ENCODE measurements around the gene GBX1.
A peak's percentile ranks its signal among the peaks of the same experiment; 100 is the strongest.

Gene GBX1

DNA sequence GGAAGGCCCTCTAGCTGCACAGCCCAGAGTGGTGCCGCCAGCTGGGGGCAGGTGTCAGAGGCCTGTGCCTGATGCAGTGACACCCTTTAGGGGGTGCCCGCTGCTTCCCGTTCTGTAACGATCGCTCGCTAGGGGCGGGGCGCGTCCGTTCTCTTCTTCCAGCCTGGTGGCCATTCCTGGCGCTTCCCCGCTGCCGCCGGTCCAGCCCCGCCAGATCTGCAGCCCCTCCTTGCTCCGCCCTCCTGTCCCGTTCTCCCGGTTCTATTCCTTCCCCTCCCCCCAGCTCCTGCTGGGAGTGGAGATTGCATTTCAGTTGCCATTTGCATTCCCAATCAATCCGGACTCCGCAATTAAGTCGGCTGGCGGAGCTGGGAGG, 42.0 kb downstream of the GBX1 start:
- DNase-seq = no peak

DNA sequence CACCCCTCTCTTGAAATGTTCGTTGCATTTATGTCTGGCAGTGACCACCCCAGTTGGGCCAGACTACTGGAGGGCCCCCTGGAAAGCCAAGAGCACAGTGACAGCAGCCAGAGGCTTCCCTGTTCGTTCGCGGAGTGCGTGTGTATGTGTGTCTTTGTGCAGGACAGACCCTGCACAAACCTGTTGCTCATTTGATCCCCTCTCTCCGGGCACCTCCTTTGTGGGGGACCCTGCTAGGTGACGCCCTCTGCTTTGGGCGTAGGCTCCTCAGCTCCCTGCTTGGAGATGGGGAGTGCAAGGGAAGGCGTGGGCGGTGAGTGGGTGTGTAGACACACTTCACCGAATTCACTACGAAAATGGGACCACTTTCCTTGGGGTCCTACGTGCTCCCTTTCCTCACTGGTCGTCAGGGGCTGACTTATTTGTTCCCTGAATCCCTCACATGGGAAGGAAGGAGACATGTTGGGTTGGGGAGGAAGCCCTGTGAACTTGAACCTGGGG, 42.5 kb downstream of the GBX1 start:
- DNase-seq = no peak

DNA sequence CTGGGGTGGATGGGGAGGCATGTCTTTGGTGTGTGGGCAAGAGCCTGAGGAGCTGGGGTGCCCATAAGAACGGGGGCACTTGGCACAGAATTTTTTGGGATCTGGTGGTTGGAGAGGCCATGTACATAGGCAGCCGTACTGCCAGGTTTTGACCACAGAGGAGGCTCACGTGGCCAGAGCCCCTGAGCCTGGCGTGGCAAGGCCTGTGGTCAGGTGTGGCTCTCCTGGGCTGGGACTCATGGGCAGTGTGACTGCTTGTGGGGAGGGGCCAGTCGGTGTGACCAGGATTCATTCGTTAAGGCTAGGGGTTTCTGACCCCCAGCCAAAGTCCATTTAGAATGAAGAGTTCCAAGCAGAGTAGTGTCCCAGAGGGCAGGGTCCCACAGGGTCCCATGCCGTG, 43.0 kb downstream of the GBX1 start:
- DNase-seq = no peak

DNA sequence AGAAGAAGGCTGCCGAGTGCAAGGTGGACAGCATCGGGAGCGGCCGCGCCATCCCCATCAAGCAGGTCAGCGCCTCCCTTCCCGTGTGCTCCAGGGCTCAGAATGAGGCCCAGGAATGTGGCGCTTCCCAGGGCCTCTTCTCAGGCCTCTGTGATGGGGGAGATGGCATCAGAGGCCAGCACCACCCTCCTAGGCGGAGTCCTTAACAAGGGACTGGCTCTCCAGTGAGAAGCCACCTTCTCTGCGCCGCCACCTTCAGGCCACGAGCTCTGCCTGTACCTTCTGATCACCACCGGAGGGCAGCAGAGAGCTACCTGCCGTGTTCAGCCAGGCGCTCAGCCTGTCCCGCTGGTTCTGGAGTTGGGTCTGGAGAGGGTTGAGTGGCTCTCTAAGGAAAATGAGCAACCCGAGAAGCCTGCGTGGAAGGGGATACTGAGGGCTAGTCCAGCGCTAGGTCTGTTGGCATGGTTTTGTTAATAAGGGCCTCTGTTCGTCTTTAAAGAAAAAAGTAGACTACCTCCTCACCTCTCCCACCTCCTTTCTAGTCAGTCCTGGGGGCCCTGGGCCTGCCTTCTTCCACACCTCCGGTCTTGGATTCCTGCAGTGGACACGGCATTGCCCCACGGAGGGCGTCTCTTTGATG, 43.6 kb downstream of the GBX1 start:
- DNase-seq = peak; percentile 91

DNA sequence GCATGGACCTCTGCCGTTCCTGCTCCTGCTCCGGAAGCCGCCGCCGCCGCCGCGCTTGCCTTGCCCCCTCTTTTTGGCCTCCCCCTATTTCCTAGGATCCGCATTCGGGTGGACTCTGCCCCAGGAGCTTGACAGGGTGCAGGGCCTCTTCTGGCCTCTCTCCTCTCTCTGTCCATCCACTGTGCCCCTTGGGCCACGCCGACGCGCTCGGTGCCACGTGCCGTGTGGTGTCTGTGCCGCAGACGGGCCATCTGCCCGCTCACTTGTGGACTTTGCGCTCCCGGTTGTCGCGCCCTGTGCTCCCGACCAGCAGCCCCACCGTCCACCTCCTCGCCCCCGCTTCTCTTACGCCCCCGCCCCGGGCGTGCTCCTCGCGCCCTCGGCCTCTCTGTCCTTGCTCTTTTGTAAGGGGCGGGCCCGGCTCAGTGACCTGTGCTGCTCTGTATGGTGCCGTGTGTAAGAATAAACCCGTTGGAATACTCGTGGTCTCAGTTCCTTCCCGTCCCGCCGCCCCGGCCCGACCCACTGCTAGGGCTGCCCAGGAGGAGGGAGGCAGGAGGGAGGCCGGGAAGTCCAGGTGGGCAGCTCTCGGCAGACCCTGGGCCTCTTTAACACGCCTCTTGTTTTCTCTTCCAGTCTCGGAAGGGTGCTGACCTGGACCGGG, 44.2 kb downstream of the GBX1 start:
- no peak for DNase-seq

DNA sequence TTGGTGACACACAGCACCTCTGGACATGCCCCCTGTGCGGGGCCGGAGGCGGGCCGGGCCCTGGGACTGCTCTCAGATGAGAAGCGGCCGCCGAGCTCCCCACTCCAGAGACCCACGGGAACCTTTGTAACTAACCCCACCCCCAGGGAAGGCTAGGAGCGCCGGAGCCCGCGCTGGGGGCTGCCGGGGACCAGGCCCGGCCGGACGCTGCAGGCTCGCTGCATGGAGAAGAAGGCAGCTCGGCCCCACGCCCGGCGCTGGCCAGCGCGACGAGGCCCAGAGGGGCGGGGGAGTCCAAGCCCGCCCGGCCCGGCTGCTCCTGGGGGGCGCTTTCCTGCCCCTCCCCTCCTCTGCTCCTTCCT, 44.7 kb downstream of the GBX1 start:
- DNase-seq = no peak

DNA sequence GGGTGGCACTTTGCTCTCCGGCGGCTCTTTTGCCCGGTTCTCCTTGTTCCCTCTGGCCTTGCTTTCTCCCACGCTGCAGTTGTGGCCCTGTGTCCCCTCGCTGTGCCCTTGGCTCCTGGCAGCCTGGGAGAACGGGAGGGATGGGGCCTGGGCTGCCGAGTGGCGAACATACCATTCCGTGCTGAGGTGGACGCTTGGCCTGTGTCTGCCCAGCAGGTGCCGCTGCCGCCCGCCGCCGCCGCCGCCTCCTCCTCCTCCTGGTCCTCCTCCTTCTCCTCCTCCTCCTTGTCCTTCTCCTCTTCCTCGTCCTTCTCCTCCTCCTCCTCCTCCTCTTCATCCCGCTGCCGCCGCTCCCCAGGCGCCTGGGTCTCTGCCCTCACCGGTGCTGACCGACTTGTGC, 45.2 kb downstream of the GBX1 start:
- DNase-seq = no peak

DNA sequence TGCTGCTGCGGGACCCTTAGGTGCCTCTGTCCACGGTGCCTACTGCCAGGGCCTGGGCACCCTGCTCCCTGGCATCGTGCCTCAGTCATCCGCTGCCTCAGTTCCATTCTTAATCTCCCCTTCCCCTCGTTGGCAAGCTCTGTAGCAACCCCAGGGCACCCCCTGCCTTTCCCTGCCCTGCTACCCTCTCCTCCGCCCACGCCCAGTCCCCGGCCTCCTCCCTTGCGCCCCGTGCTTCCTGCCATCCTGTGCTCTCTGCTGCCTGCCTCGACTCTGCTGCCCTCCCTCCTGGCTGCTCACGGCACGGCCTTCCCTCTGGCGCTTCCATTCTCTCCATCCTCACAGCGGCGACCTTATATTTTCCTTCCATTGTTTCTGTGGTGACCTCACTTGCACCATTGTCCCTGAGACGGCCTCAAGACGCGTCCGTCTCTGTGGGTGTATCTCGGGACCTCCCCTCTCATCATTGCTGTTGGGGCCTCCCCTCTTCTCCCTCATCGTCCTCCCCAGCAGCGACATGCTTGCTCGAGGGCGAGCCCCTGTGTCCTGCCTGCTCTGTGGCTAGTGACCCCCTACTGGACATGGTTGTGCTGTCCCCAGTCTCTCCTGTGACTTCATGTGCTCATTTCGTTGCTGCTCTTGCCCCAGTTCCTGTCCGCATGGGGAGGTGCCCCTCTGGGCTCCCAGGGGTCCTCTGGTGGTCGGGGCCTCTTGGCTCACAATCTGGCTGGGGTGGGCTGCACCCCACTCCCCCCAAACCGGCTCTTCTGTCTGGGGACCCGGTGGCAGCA, 45.9 kb downstream of the GBX1 start:
- no peak for DNase-seq

DNA sequence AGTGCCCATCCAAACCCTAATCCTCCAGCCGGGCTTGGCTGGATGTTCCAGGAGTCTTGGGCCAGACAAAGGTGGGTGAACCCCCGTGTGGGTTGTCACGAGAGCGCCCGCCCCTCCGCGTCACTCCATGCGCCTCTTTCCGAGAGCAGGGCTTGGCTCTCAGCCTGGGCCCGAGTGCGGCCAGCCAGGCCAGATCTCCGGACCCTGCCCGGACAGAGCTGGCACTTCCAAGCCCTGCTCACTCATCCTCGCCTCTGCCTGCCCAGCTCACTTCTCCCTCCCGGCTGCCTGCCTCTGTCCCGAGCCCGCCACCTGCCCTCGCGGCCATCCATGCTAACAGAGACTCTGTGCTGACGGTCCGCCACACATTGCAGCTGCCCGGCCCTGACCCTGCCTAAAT, 46.6 kb downstream of the GBX1 start:
- DNase-seq = no peak

DNA sequence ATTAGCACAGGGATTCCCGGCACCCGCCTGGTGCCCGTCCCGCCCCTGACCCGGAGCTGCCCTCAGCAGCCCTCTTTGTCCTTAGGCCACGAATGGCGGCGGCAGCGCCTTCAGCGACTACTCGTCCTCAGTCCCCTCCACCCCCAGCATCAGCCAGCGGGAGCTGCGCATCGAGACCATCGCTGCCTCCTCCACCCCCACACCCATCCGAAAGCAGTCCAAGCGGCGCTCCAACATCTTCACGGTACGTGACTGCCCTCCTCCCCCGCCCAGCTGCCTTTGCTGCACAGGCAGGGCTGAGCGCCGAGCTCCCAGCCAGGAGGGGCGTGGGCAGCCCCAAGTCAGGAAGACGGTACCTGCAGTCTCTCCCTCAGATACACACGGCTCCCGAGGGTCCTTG, 47.6 kb downstream of the GBX1 start:
- DNase-seq = no peak

DNA sequence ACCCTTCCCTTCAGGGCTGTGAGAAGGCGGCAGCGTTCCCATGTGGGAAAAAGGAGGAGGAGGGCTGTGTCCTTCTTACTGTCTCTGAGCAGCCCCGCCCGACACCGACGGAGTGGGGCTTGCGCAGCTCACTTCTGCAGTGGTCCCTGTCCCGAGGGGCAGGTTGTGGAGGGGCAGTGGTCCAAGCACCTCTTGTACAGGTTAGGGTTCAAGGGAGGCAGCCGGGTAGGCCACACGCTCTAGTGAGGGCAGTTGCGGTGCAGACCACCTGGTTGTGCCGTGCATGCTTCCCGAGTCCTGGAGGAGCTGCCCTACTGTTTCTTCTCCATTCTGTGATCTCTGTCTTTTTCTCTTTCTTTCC, 48.5 kb downstream of the GBX1 start:
- DNase-seq = no peak

DNA sequence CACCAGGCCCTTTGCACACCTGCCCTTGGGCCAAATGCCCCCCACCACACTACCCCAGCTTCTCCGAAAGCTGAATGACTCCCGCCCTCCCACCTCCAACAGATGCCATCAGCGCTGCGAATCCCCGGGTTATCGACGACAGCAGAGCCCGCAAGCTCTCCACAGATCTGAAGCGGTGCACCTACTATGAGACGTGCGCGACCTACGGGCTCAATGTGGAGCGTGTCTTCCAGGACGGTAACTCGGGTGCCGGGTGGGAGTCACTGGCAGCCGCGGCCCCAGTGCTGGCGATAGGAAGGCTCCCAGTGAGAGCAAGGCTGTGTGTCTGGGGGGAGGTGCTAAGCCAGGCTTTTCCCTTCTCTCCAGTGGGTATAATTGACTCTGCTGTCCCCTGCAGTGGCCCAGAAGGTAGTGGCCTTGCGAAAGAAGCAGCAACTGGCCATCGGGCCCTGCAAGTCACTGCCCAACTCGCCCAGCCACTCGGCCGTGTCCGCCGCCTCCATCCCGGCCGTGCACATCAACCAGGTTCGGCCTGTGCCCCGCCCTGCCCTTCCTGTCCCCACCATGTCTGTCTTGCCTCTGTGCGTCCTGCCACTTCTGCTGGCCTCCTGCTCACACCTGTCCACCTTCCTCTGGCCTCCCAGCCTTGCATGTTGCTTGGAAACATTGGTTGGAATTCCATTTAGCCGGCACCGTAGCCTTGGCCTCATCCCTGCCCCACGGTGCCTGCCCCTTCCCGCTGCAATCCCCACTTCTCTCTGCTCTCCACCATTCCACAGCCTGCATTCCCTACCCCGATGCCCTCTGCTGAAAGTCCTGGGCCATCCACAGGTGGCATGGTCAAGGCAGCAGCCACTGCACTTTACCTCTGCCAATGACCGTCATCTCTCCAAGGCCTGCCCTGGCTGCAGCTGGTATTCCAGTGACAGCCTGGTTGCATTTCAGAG, 49.1 kb downstream of the GBX1 start:
- DNase-seq = no peak

DNA sequence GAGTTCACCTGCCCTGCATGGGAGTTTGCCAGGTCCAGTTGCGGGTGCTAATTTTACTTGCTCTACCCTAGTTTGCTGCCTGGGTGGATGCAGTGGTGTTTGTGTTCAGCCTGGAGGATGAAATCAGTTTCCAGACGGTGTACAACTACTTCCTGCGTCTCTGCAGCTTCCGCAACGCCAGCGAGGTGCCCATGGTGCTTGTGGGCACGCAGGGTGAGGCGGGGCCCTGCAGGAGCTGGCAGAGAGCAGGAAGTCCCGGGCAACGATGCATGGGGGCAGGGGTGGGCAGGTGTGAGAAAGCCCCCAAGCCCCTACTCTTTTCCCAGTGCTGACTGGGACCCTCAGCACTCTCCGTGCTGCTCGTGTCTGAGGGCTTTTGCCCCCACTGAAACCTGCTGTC, 49.9 kb downstream of the GBX1 start:
- peak; percentile 70 for DNase-seq

DNA sequence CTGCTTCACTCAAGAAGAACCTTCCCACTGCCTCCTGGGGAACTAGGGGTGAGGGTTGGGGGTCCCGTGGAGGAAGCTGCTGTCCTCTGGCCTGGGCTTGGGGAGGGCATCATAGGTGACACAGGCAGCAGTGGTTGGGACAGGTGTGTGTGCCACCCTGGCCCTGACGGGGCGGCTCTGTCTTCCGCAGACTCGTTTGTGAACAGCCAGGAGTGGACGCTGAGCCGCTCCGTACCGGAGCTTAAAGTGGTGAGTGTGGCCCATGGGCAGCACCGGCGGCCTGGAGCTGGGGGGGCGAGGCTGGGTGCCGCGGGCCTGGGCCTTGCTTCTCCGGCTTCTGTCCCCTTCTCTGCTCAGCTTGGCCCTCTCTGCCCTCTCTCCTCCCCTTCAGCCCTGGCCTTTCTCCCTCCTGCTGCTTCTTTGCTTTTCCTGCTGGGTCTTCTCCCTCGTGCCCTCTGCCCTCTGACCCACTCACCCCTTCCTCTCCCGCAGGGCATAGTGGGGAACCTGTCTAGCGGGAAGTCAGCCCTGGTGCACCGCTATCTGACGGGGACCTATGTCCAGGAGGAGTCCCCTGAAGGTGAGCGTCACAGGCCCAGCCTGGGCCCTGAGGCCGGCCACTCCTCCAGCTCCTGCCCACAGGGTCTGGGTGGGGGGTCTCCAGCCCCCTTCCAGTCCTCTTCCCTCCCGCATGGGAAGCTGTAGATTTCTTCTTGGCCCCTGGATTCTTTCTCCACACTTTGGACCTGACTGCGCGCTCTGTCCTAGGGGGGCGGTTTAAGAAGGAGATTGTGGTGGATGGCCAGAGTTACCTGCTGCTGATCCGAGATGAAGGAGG, 50.7 kb downstream of the GBX1 start:
- no peak for DNase-seq

DNA sequence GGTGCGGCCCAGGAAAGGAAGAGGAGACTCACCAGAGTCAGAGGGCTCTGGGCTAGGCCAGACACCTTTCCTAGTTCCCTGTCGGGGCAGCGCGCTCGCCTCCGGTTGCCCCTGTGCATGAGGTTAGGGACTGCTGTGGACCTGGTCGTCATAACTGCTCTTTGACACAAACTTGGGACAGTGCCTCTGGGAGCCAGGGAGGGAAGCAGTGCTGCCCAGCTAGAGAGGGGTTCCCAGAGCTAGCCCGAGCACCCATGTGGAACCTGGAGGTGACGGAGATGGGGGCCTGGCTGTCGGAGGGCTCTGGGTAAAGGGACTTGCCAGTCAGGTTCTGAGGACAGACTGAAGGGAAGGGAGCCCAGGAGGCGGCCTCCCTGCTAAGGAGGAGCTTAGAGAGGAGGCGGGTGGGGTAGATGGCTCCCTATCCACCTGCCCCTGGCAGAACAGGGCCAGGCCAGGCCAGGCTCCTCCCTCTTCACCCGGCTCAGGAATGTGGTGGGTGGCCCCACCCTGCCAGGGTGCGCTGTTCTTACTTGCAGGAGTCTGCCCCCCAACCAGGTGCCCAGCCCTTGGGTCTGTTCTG, 51.6 kb downstream of the GBX1 start:
- DNase-seq = peak; percentile 24

DNA sequence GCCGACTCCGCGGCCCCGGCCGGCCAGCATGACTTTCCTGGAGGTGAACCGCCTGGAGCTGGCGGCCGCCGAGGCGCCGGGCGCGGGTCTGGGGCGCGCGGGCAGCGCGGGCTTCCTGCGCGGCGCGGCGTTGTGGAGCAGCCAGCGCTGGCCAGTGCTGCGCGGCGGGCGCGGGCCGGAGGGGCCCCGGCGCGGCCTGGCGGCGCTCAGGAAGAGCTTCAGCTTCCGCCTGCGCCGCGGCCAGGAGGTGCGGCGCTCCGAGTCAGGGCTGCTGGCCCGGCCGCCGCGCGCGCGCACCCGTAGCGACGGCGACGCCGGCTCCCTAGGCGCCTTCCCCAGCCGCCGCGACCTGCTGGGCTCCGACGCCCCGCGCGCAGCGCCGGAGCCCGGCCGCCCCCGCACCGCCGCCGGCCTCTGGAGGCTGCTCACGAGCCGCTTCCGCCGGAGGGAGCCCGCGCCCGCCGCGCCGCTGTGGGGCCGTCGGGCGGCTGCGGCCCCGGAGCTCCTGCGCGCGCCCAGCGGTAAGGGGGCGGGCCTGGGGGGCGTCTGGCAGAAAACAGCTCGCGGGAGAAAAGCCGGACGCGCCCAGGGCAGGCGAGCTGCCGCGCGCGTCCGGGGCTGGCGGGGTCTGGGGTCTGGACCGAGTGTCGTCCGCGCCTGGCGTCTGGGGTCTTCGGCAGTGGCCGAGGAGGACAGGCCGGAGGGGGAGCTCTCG, 52.2 kb downstream of the GBX1 start:
- DNase-seq = peak; percentile 41

DNA sequence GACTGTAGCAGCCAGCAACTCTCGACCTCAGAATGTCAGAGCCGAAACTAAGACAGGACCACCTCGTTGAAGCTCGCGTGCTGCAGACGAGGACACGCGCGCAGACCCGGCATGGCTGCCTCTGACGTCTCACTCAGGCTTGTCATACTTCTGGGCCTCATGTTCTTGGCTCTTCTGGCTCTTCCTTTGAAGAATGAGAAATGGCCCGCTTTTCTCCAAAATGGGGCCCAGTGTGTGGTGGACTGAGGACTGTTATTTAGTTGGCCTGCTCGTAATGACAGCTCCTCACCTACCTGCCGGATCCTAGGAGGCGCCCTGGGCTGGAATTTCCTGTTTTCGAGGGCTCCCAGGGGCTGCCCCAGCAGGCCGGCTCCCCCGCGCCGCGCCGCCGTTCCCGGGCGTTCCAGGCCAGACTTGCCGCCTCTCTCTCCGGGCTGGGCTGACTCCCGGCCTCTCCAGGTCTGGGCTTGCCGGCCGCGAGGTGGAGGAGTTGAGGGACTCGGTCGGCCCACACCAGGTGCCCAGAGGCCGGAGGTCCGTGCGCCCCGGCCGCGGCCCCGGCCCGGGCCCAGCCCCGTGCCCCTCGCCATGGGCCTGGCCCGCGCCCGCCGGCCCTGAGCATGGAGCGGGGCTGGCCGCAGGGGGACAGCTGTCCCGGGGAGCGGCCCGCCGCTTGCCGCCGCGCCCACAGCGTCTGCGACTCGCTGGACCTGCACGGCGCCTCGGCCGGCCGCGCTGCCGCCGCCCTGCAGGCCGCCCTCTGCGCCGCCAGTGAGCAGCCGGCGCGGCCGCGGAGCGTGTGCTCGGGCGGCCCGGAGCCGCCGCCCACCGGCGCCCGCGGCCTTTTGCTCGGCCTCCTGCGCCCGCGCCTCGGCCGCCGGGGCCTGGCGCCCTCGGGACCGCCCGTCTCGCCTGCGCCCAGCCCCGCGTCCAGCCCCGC, 53.1 kb downstream of the GBX1 start:
- DNase-seq = no peak

DNA sequence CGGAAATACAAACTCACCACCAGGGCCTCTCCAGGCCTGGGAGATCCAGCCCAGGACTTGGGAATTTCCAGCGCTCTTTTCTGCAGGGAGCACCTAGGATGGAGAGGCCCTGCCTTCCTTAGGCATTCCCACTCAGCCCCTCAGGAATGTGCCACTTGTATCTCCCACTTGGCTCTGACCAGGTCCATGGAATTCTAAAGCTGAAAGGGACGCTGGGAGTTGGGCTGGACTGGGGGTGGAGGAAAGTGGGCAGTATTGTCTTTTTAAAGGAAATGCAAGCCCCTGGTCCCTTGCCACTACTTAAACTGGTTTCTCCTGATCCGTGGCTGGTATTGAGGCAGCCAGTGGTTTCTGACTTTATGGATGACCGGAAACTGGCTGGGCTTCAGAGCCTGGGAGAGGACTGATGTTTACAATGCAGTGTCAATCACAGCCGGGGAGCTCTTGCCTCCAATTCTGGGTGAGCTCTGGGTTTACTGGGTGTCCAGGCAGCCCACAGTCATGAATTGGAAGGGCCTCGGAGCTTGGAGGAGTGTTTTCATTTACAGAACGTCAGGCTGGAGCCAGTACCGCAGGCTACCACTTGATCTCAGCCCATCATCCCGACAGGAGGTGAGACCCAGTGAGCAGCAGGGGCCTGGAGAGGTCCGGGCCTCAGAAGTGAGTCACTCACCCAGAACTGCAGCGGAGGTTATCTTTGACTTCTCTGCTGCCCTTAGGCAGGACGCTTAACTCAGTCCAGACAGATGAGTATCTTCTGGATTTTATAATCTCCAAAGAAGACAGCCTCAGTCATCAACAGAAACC, 53.9 kb downstream of the GBX1 start:
- DNase-seq = no peak

Measured in CD4-positive, alpha-beta T cell treated with Interleukin-17A for 4 hours (primary cell).